Fibroblast of skin of scalp (primary cell): ENCODE data around the gene TM4SF5.

Experiments
- DNase-seq: peaks from one replicate; pipeline ENCODE4 v3.0.0-alpha.2; 2013

Gene TM4SF5

DNA sequence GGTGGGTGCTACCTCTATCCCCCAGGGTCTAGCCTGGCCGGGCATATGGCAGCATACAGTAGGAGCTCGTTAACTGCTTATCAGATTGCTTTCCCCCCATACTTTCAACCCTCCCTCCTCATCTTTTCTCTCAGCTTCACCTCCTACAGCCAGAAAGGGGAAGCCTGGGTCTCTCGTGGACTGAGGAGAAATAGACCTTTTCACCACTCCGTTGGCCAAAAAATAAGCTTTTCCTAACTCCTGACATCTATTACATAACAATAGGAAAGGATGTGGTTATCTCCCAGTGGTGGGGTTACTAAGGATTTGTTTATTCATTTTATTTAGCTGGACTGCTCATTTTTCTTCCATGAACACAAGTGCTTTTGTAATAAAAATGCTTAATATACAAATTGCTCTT, 23.0 kb upstream of the TM4SF5 start:
- DNase-seq = no peak

DNA sequence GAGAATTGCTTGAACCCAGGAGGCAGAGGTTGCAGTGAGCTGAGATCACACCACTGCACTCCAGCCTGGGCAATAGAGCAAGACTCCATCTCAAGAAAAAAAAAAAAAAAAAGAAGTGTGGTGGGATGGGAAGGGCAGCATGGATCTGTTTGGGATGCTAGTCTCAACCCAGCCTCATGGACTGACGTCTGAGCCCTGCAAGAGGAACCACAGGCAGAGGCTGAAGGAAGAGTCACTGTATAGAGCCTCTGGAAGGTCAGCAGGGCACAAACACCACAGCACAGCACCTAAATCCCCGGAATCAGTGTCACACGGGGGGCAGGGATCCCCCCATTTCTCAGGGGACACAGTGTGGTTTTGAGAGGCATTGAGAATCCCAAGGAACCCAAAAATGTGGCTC, 21.1 kb upstream of the TM4SF5 start:
- no peak for DNase-seq

DNA sequence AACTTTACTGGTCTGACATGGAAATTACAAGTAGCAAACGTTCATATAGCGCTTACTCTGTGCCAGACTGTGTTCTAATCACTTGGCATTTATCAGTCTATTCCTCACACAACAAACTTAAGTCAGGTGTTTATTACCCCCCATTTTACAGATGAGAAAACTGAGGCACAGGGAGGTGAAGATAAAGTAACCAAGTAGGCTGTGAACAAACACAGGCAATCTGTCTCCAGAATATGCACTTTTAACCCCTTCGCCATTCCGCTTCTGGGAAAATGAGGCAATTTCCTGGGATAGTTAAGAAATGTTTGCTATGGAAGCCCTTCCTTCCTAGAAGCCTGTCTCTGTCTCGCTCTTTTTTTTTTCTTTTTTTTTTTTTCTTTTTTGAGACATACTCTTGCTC, 19.8 kb upstream of the TM4SF5 start:
- no peak for DNase-seq

DNA sequence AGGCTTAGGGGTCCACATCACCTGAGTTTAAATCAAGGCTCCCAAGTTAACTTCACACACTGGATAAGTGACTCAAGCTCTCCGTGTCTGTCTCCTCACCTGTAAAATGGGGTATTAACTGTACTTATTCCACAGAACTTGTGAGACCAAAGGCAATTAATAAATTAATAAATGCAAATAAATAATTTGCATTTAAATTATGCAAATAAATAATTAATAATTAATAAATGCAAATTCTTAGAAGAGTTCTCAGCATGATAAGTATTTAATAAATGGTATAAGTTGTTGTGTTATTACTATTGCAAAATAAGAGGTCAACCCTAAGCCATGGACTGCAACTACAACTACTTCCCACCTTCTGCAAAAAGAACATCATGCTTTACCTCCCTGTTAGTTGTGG, 18.3 kb upstream of the TM4SF5 start:
- DNase-seq = no peak

DNA sequence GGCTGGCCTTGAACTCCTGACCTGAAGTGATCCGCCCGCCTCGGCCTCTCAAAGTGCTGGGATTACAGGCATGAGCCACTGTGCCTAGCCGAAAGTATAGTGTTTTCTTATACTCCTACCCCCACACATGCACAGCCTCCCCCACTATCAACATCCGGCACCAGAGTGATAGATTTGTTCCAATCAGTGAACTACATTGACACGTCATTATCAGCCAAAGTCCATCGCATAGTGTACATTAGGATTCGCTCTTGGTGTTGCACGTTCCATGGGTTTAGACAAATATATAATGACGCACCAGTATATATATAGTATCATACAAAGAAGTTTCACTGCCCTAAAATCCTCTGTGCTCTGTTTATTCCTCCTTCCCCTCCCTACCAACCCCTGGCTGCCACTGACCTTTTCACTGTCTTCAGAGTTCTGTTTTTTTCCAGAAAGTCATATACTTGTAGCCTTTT, 11.9 kb upstream of the TM4SF5 start:
- DNase-seq = no peak

DNA sequence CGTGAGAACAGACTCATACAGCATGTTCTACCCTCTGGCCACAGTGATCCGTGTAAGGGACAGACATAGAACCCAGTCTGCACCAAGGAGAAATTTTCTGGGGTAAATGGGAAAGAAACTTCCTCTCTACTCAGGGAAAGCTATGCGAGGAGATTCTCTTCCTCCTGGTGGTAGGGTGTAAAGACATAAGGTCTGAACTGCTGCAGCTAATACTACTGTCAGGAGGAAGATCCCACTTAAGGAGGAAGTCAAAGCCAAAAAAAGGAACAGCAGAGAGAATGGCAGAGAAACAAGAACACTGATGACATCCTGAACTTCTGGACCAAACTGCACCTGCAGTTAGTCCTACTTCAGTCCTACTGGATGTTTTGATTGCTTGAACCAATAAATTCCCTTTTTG, 7.1 kb upstream of the TM4SF5 start:
- DNase-seq = no peak

DNA sequence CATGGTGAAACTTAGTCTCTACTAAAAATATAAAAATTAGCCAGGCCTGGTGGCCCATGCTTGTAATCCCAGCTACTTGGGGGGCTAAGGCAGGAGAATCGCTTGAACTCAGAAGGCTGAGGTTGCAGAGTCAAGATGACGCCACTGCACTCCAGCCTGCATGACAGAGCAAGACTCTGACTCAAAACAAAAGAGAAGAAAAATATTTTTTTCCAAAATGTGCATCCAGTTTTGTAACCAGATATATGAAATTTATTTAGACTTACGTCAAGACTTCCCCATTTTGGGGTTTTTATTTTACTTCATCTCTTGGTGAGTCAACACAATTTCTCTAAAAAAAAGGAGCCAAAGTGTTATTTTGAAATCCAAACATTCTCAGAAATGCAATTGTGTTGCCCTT, 5.5 kb upstream of the TM4SF5 start:
- DNase-seq = no peak

DNA sequence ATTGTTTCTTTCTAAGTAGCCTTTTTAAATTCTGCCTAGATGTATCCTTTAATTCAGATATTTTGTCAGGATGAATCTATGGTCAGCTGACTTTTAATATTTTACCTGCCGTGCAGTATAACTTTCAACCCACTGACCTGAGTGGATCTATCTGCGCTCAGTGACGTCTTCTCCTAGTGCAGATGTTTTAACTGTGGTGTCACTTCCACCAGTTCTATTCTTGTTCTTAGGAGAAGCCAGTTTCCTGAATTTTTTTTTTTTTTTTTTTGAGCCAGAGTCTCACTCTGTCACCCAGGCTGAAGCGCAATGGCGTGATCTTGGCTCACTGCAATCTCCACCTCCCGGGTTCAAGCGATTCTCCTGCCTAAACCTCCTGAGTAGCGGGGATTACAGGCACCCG, 5.0 kb upstream of the TM4SF5 start:
- DNase-seq = no peak

DNA sequence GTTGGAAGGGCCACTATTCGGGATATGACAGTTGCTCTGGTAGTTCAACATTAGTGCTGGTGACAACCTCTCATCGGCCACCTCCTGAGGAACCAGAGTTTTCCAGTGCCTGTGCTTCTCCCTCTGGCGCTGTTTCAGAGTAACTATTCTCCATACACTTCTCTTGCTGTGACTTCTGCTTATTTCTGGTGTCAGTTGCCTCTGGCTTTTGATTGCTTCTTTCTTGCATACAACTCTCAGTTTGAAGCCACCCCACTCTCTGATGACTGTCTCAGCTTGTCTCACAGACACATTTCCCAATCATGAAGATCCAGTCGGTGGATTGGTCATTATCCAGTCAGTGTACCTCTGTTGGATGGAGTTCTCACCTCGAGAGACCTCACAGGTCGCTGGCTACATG, 3.4 kb upstream of the TM4SF5 start:
- DNase-seq = no peak

DNA sequence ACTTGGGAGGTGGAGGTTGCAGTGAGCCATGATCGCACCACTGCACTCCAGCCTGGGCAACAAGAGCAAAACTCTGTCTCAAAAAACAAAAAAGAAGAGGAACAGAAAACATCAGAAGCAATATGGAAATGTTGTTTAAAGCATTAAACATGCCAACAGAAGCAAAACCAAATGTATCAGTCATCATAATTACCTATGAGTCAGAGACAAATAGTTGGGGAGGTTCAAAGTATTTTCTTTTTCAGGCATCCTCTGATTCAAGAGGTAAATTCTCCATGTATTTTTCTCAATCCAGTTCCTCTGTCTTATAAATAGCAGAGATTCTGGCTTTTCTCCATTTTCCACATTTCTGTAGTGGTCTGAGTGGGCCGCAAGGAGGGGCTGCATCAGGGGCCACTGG, 2.1 kb upstream of the TM4SF5 start:
- DNase-seq = no peak

DNA sequence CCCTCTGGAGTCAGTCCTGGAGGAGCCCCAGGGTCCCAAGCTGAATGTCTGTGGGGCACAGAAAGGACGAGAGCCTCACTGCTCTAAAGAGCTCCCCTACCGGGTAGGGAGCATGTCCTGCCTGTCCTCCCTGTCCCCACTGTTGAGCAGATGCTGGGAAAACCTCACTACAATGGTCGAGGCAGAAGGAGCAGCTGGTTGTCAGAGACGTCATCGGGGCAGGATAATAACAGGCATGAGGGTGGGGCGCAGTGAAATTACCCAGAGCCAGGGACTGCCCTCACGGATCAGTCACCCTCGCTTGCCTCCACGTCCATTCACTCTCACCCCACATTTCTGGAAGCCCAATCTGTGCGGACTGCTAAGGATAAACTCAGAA, 538 bp downstream of the TM4SF5 start:
- DNase-seq = no peak

DNA sequence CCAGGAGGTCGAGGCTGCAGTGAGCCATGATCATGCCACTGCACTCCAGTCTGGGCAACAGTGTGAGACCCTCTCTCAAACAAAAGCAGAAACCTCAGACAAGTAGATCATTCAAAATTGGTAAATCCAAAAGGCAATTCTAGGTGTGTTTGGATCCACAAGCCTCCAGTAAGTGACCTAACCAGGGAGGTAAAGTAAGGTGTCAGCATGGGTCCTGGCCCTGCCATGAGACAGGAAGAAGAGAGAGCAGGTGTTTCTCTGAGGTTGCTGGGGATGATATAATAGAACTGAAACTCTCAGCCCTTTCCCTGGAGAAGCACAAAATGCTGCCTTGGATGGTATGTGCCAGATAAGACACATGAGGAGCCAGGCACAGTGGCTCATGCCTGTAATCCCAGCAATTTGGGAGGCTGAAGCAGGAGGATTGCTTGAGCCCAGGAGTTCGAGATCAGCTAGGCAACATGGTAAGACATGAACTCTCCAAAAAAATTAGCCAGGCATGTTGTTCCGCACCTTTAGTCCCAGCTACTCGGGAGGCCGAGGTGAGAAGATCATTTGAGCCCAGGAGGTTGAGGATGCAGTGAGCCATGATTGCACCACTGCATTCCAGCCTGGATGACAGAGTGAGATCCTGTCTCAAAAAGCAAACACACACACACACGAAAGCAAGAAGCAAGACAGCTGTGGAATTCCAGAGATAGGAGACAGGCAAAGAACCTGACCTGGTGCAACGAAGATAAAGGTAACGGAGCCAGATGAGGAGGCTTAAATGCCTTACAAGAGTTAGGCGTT, 6.5 kb downstream of the TM4SF5 start:
- no peak for DNase-seq

DNA sequence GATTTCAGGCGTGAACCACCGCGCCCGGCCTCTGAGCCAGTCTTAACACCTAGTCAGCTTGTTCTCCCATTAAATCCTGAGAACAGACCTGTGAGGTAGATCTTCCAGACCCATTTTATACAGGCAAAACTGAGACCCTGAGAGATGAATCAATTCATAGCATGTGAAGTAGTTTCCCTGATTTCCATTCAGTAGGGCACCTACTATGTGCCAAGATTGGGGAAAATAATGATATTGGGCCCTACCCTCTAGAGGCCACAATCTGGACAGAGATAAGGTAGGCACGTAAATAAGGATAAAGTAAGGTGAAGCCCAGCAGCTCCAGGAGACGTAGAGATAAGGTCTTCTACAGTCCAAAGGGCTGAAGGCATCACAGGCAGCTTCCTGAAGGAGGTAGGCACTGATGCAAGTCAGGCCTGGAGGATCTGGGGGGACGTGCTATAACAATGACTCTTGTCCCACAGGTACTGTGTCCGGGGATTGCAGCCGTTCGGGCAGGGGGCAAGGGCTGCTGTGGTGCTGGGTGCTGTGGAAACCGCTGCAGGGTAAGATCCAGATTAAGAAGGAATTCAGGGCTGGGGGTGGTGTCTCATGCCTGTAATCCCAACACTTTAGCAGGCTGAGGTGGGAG, 8.8 kb downstream of the TM4SF5 start:
- DNase-seq = no peak

DNA sequence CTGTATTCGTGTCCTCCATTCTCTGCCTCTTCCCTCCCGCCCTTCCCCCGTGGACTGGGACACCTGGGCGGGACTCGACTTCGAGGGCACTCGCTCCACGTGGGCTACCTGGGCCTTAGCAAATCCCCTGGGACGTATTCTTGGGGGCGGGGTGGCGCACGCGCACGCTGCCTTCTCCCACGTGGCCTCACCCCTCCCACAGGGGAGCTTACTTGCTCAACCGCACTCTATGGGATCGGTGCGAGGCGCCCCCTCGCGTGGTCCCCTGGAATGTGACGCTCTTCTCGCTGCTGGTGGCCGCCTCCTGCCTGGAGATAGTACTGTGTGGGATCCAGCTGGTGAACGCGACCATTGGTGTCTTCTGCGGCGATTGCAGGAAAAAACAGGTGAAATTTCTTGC, 11.0 kb downstream of the TM4SF5 start:
- no peak for DNase-seq

DNA sequence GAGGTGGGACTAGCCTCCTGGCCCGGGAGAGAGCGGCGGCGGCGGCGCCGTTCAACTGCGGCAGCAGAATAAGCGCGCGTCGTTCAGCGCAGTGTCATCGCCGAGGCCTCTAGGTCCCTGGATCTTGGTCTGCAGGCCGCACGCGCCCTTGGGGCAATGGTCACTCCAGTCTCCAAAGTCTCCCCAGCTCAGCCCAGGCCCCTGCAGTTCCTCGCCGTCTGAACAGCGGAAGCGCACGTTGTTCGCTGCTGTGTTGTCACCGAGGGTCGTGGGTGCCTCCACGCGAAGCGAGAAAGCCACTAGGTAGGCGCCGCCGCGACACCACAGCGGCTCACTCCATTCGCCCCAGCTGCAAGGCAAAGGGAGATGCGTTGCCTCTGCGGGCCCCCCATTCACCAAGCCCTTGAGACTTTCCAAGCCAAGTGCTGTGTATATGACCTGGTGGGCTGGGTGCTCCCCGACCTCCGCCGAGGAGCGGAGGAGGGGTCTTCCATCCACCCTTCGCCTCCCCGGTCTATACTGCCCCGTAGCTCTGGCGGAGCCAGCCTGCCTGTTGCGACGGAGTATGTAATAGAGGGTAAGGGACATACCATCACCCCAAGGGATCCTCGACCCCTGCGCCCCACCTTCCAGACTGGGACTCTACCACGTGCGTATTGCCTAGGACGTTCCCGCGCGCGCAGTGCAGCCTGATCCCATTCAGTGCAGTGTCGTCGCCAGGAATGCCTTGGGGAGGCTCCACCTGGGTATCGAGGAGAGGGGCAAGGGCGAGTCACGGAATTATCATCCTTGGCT, 13.8 kb downstream of the TM4SF5 start:
- no peak for DNase-seq

DNA sequence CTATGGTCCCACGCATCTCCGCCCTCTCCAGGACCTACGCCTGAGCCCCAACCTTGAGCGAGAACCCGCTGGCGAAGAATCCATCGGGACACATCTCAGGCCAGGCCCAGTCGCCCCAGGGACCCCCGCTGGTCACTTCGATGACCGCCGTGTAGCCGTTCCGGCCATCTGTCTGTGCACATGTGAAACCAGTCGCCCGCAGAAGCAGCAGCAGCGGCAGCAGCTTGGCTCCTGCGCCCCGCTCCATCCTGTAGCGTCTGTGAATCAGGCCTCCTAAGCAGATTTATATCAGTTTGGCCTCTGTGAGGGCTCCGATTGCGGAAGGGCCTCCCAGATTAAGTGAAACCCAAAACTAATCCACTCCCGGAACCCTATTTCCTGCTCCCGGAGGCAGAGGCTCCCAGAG, 14.4 kb downstream of the TM4SF5 start, which contains the start of gene VMO1:
Gene VMO1 (minus strand): TSS at position 259 of the 406 bp plus-strand sequence. CDS start 12 bp downstream, at position 247.
- DNase-seq = no peak

DNA sequence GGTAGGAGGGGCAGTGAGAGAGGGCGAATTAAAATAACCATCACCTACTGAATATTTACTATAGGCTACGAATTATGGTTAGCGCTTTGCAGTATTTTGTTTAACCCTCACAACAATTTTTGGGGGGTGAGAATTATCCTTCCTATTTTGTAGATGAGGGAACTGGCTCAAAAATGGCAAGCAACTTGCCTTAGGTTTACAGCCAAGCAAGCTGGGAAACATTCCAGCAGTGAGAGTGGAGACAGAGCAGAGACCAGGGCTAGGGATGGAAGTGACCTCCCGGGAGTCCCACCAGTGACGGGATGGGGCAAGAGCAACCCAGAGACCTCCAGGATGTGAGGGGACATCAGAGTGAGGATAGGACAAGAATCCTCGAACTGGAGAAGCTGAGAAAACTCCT, 14.8 kb downstream of the TM4SF5 start:
- DNase-seq = no peak

DNA sequence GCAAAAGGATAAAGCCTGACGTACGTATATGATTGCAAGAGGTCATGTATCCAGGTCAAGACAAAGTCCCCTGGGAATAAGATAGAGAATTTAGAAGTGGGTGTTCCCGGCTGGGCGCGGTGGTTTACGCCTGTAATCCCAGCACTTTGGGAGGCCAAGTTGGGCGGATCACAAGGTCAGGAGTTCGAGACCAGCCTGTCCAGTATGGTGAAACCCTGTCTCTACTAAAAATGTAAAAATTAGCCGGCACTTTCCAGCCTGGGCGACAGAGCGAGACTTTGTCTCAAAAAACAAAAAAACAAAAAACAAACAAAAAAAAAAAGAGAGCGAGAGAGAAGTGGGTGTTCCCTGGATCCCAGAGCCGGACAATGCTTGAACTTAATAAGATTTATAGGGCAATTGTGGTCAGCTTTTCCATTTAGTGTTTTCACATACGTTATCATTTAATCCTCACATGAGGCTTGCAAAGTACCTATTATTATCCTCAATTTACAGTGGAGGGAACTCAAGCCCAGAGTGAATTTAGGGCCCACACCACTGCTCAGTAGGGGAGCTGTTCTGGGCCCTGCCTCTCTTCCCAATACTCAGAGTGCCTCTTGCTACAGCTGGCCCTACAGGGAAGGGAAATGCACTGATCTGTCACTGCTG, 16.6 kb downstream of the TM4SF5 start:
- DNase-seq = no peak

DNA sequence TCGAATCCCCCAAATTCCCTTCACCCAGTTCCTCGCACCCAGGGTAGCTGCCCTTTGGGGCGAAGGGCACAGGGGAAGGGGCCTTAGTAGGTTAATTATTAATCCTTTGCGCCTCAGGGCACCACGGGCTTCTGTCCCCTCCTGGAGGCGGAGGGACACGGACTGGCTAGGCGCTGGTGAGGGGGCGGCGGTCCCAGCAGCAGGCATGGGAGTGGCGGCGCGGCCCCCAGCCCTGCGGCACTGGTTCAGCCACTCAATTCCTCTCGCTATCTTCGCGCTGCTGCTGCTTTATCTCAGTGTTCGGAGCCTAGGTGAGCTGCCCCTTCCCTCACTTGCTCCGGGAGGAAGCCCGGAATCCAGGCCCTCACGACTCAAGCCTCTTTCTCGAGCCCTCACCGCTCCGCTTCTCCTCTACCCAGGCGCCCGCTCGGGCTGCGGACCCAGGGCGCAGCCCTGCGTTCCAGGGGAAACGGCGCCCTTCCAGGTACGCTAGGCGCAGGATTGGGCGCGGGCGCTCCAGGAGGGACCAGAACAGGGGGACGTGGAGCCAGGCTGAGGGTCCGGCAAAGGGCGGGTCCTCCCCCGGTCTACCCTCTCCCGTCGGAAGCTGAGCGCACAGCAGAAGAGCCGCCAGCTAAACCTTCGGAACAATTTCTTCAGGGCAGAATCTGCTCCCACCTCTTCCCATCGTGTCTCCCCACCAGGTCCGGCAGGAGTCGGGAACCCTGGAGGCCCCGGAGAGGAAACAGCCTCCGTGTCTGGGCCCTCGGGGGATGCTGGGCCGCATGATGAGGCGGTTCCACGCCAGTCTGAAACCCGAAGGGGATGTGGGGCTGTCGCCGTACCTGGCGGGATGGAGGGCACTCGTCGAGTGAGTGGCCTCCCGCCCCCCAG, 17.4 kb downstream of the TM4SF5 start, which contains the start of gene GLTPD2:
Gene GLTPD2 (plus strand): TSS at position 158 of the 894 bp plus-strand sequence. CDS start 48 bp downstream, at position 206.
- DNase-seq = no peak

DNA sequence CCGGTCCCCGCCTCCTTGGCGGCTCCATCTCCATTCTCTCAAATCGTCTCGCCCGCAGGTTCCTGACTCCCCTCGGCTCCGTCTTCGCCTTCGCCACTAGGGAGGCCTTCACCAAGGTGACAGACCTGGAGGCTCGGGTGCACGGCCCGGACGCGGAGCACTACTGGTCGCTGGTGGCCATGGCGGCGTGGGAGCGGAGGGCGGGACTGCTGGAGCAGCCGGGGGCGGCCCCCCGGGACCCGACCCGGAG, 17.9 kb downstream of the TM4SF5 start:
- DNase-seq = no peak

DNA sequence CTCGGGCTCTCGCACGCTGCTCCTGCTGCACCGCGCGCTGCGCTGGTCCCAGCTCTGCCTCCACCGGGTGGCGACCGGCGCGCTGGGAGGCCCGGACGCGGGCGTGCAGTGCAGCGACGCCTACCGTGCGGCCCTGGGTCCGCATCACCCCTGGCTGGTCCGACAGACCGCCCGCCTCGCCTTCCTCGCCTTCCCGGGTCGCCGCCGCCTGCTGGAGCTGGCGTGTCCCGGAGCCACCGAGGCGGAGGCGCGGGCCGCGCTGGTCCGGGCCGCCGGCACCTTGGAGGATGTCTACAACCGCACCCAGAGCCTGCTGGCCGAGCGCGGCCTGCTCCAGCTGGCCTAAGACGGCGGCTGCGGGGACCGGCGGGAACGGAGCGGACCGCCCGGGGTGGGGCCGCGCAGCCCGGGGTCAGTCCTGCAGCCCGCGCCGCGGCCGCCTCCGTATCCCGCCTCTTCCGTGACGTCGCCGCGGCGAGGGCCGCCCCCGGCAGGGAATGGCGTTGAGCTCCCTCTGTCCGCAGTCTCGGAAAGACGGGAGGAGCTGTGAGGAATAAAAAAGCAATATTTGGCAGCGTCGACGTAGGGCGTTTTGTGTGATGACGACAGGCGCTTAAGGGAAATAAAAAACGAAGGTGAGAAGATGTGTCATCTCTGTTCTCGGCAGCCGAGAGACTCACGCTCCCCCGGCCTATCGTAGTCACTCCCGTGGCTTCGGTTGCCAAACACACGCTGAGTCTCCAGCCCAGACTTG, 18.4 kb downstream of the TM4SF5 start:
- DNase-seq = peak; percentile 85
